ENCODE data around the gene RNFT2.

The RNFT2 gene

DNA sequence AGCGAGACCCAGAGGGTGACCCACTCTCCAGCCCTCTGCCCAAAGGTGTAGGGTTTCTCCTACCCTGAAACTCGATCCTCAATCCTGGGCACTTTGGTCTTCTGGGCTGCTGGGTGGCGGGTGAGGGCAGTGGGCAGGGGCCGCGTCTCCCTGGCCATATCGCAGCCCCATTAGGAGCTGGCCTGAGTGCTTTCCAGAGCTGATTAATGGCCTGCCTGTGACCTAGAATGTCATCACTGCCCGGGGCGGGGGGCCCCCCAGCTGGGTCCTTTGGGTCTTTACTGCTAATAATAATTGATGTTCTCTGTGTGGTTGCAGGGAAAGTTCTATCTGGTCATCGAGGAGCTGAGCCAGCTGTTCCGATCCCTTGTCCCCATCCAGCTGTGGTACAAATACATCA is 95.4 kb downstream of the RNFT2 start:
- no peak for DNase-seq (ENCODE audit: low read depth in 2 of 2)

DNA sequence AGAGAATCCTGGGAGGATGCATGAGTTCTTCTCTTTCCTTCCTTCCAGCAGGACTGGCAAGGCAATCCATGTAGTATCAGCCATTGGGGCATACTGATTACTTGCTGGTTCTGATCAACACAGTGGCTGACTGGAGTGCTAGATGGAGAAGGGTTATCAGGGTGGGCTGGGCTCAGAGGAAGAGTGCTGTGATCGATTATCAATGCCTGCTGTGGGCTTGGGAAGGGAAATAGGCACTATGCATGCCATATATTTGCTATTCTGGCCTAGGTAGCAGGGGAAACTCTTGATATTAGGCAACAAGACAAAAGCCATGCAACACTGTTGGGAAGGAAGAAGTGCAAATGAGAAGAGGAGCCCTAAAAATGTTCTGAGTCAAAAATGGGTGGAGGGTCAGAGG is 97.4 kb downstream of the RNFT2 start:
- no peak for DNase-seq (ENCODE audit: low read depth in 2 of 2)

DNA sequence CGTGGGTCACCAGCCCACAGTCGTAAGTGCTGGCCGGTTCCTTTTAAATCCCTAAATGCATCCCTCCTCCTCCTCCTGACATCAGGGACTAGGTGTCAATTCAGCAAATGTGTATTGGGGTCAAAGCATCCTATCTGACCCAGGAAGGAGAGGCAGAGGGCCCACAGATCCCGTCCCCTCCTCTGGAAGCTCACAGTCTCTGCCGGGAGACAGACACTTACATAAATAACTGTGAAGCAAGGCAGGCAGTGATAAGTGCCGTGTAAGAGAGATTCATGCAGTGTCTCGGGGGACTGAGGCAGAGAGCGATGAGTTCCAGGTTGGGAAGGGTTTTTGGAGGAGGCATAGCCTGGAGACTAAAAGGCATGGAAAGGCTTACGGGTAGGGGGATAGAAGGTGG is 99.0 kb downstream of the RNFT2 start:
- DNase-seq (ENCODE audit: low read depth in 2 of 2): no peak

DNA sequence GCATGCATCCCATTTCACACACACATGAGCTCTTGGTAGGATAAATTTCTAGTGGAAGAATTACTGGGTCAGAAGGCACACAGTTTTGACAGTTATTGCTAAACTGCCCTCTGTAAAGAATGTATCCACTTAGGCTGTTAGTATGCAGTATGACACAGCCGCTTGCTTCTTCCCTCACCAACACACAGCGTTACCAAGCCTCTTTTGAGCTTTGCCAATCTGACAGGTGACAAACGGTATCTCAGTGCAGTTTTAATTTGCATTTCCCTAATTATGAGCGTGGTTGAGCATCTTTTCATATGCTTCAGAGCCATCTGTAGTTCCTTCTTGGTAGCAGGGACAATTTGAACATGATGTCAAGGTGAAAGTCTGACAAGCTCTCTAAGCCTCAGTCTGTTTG is 100.2 kb downstream of the RNFT2 start:
- no peak for DNase-seq (ENCODE audit: low read depth in 2 of 2)

DNA sequence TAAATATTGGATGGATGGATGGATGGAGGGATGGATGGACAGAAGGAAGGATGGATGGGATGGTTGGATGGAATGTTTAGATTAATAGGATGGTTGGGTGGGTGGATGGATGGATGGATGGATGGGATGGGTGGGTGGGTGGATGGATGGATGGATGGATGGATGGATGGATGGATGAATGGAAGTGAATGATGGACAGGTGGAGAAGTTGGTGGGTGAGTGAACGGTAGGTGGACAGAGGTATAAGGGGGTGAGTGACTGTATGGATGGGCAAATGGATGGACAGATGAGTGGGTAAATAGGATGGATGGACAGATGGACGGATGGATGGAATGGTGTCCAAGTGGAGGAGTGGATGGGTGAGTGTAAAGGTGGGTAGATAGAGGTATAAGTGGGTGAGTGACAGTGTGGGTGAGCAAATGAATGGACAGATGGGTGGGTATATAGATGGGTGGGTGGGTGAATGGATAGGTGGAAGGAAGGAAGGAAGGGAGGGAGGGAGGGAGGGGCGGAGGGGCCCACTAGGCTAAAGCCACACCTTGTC is 101.2 kb downstream of the RNFT2 start:
- no peak for DNase-seq (ENCODE audit: low read depth in 2 of 2)

- DNase-seq (ENCODE audit: low read depth in 2 of 2): no peak
Observed at GRCh38 chr12:116843085-116843484, 105.0 kb downstream of the RNFT2 start.

DNA sequence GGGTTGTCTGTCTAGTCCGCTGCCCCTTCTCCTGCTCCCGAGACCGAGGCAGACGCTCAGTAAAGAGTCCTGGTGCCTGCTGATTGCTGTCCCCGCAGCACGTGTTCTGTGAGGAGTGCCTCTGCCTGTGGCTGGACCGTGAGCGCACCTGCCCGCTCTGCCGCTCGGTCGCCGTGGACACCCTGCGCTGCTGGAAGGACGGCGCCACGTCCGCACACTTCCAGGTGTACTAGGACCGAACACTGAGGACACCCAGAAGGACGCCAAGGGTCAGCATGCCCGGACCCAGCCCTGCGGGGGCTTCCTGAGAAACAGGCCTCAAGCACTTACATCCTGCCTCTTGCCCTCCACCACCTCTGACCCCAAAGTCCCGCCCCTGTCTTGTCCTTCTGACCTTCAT is 111.1 kb downstream of the RNFT2 start:
- DNase-seq (ENCODE audit: low read depth in 2 of 2): no peak

GRCh38 chr12:116852303-116852702 is 114.2 kb downstream of the RNFT2 start:
- no peak for DNase-seq (ENCODE audit: low read depth in 2 of 2)

DNA sequence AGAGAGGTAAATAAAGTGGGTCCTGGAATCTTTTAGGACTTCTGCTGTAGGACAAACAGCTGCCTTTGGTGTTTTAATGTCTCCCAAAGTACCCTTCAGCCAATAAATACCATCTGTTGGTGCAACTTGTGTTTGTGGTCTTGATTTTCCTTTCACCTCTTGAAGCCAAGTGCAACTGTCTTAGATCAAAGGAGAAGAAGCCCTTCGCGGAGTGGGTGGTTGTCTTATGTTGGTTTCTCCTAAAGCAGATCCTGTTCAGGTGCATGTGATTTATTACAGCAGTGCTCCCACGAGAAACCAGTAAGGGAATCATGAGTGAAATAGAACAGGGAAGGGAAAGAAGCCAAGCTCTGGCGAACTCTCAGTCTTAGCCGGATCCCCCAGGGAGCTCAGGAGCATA is 115.4 kb downstream of the RNFT2 start:
- no peak for DNase-seq (ENCODE audit: low read depth in 2 of 2)

DNA sequence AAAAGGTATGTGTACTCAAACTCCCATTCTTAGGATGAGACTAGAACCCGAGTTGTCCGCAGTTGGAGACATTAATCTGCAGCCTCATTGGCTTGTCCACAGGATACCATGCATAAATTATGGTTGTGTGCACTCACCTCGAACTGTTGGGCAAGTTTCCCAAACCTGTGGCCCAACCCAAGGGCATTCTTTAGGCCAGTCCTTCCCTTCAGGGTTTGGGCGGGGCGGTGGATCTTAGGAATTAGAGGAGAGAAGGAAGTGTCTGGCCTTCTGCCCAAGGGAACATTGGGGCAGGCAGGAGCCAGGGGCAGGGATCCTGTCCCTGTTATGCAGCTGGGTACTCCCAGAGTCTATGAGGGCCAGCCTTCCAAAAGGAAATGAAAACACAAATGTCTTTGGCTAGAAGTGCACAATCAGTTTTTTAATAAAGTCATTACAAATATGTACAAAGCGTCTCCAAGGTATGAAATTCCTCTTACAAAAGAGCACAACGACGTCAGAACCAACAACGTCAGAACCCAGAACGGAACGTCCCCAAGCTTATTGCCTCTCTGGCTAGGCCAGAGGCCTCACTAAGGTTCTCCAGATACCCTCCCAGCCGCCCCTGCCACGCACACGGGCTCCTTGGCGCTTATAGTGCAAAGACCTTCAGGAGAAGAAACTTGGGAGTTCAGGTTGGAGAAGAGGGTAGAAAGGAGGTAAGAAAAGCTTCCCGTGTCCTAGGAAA is 117.8 kb downstream of the RNFT2 start:
- DNase-seq (ENCODE audit: low read depth in 2 of 2): no peak

DNA sequence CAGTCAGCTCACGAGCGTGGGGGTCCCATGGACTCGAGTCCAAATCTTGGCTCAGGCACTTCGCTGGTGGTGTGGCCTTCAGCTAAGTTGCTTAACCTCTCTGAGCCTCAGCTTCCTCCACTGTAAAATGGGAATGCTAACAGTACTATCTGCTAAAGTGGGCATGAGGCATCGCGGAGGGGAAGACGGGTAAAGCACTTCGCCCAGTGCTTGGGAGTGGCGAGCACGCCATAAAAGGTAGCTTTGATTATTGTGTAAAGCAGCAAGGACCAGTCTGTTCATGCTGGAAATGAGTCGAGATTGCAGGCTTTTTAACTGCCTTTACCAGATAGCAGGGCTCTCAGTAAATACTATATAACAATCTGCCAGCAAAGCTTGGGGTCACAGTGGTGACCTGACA is 118.6 kb downstream of the RNFT2 start:
- DNase-seq (ENCODE audit: low read depth in 2 of 2): no peak

DNA sequence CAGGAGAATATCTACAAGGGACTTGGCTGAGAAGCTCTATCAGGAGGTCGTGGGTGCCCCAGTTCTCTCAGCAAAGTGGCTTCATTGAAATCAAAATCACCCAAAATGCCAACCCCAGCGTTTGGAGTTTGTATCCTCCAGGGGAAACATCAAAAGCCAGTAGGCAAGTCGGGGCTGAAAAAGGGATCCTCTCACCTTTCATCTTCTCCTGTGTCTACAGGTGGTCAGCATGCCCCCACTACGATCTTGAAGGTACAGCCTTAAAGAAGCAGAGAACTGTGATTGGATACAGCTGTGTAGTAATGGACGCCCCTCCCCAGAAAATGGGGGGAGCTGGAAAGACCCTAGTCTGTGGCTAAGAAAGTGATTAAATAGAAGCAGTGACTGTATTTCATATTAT is 121.0 kb downstream of the RNFT2 start:
- no peak for DNase-seq (ENCODE audit: low read depth in 2 of 2)

GRCh38 chr12:116860263-116860662 is 122.1 kb downstream of the RNFT2 start:
- no peak for DNase-seq (ENCODE audit: low read depth in 2 of 2)

- DNase-seq (ENCODE audit: low read depth in 2 of 2): no peak
Observed at GRCh38 chr12:116861320-116861719, 123.2 kb downstream of the RNFT2 start.

GRCh38 chr12:116862167-116862566 is 124.1 kb downstream of the RNFT2 start:
- DNase-seq (ENCODE audit: low read depth in 2 of 2): no peak

GRCh38 chr12:116863275-116863767 is 125.2 kb downstream of the RNFT2 start:
- DNase-seq (ENCODE audit: low read depth in 2 of 2): no peak

GRCh38 chr12:116864371-116865160 is 126.5 kb downstream of the RNFT2 start:
- DNase-seq (ENCODE audit: low read depth in 2 of 2): no peak

DNA sequence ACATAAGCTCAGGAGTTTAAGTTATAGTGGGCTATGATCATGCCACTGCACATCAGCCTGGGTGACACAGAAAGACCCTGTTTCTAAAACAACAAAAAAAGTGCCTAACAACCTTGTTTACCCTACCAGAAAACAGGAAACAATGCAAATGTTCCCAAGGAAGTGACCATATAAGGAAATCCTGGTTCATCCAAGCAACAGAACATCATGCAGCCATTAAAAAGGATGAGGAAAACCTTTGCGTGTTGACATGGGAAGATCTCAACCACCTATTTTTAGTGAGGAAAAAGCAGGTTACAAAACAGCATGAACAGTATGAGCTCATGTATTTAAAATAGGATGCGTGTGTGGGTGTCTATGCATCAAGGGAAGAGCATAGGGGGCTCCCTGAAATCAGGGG is 129.4 kb downstream of the RNFT2 start:
- no peak for DNase-seq (ENCODE audit: low read depth in 2 of 2)

GRCh38 chr12:116870306-116870705 is 132.2 kb downstream of the RNFT2 start:
- DNase-seq (ENCODE audit: low read depth in 2 of 2): no peak

DNA sequence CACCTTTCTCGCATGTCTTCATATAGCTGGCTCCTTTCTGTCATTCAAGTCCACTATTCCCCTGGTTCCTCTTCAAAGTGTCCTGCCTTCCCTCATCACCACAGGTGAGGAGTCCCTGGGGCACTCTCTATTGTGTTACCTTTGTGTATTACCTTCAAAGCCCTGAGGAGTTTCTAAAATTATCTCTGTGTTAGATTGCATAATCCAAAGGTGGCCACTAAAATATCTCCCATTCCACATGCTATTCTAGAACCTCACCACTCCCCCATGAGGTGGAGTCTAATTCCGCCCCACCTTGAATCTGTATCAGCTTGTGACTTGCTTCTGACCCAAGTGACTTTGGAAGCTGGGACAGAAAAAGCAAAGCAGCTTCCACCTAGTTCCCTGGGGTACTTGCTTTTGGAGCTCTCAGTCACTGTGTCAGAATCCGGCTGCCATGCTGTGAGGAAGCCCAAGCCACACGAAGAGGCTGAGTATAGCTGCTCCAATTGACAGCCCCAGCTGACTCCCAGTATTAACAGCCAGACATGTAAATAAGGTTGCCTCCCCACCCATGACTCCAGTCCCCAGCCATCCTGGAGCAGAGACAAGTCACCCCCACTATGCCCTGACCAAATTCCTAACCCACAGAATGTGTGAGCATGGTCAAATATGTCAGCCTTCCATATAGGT is 136.3 kb downstream of the RNFT2 start:
- no peak for DNase-seq (ENCODE audit: low read depth in 2 of 2)

GRCh38 chr12:116876151-116876869 is 138.2 kb downstream of the RNFT2 start:
- DNase-seq (ENCODE audit: low read depth in 2 of 2): no peak
